Neural cell (in vitro differentiated cells): Measurements from ENCODE around the gene MUC6. TPM values are rescaled to one million over a fixed set of nuclear protein-coding genes. Genes with fewer than 3 reads are reported as not detected.

Experiments
- H2AFZ ChIP-seq: fragments of 200-600, 300-800 bp; sonication (generic), shearing (Covaris generic); 2 replicates; pipeline ENCODE4 v1.6.0; 2014; ENCODE audit warnings: low read depth, mild to moderate bottlenecking, antibody characterized with exemption, low read length, moderate library complexity
- H3F3A ChIP-seq: fragments of 200-600 bp; shearing (Covaris generic); 2 replicates; pipeline ENCODE4 v1.6.1; 2016; ENCODE audit warnings: mild to moderate bottlenecking, moderate library complexity, mixed read lengths, antibody characterized with exemption, low read length; ENCODE audit not compliant: insufficient read depth, poor library complexity, severe bottlenecking
- H3K27ac ChIP-seq: fragments of 200-600, 300-800 bp; sonication (generic), shearing (Covaris generic); 2 replicates; pipeline ENCODE4 v1.5.1; 2014; ENCODE audit warnings: mild to moderate bottlenecking, low read length, moderate library complexity
- H3K27me3 ChIP-seq: fragments of 300-800, 200-600 bp; sonication (generic), shearing (Covaris generic); 2 replicates; pipeline ENCODE4 v1.6.0; 2014; ENCODE audit warnings: mild to moderate bottlenecking, low read depth, low read length, moderate library complexity; ENCODE audit not compliant: insufficient read depth
- H3K36me3 ChIP-seq: fragments of 300-800, 200-600 bp; sonication (generic), shearing (Covaris generic); 2 replicates; pipeline ENCODE4 v1.5.1; 2014; ENCODE audit warnings: mild to moderate bottlenecking, antibody characterized with exemption, low read length, moderate library complexity; ENCODE audit not compliant: insufficient read depth
- H3K4me2 ChIP-seq: fragments of 300-800, 200-600 bp; sonication (generic), shearing (Covaris generic); 2 replicates; pipeline ENCODE4 v1.6.0; 2014; ENCODE audit warnings: mild to moderate bottlenecking, low read length
- H3K4me3 ChIP-seq: fragments of 300-800, 200-600 bp; sonication (generic), shearing (Covaris generic); 2 replicates; pipeline ENCODE4 v1.5.1; 2014; ENCODE audit warnings: mild to moderate bottlenecking, low read length, moderate library complexity
- H3K79me2 ChIP-seq: fragments of 200-600 bp; shearing (Covaris generic); replicated peaks from 2 replicates; pipeline ENCODE4 v1.6.0; 2014; ENCODE audit warnings: mild to moderate bottlenecking, low read length, moderate library complexity; ENCODE audit not compliant: insufficient read depth
- H3K9ac ChIP-seq: fragments of 300-800, 200-600 bp; sonication (generic), shearing (Covaris generic); 2 replicates; pipeline ENCODE4 v1.6.1; 2016; ENCODE audit warnings: mild to moderate bottlenecking, low read length, mixed read lengths
- H3K9me2 ChIP-seq: fragments of 200-600 bp; shearing (Covaris generic); 2 replicates; pipeline ENCODE4 v1.6.1; 2016; ENCODE audit warnings: mild to moderate bottlenecking, low read length, mixed read lengths; ENCODE audit not compliant: insufficient read depth
- H3K9me3 ChIP-seq: fragments of 200-600, 300-800 bp; sonication (generic), shearing (Covaris generic); 2 replicates; pipeline ENCODE4 v1.6.1; 2016; ENCODE audit warnings: mild to moderate bottlenecking, mixed run types, low read length, moderate library complexity, mixed read lengths
- H4K20me1 ChIP-seq: fragments of 200-600 bp; shearing (Covaris generic); 2 replicates; pipeline ENCODE4 v1.6.1; 2016; ENCODE audit warnings: mild to moderate bottlenecking, mixed run types; ENCODE audit not compliant: insufficient read depth
- CTCF ChIP-seq: fragments of 450-650 bp; IDR thresholded peaks from 2 replicates; pipeline ENCODE4 v1.5.1; 2014; ENCODE audit warnings: antibody characterized with exemption, mild to moderate bottlenecking, moderate library complexity; ENCODE audit not compliant: poor library complexity, severe bottlenecking
- EP300 ChIP-seq: fragments of 450-650 bp; conservative IDR thresholded peaks from 2 replicates; pipeline ENCODE4 v1.6.1; 2014; ENCODE audit warnings: antibody characterized with exemption, mild to moderate bottlenecking, moderate library complexity; ENCODE audit not compliant: poor library complexity, severe bottlenecking
- EZH2 ChIP-seq: fragments of 200-600, 300-800 bp; shearing (Covaris generic), sonication (generic); IDR thresholded peaks from 2 replicates; pipeline ENCODE4 v1.6.1; 2014; ENCODE audit warnings: antibody characterized with exemption, low read length, borderline replicate concordance, mild to moderate bottlenecking; ENCODE audit not compliant: insufficient read depth, poor library complexity, severe bottlenecking
- MXI1 ChIP-seq: fragments of 450-650 bp; conservative IDR thresholded peaks from 2 replicates; pipeline ENCODE4 v1.6.1; 2014; ENCODE audit warnings: antibody characterized with exemption, mild to moderate bottlenecking; ENCODE audit not compliant: poor library complexity, severe bottlenecking
- POLR2AphosphoS5 ChIP-seq: IDR thresholded peaks from 2 replicates; pipeline ENCODE4 v1.6.1; 2012
- RAD21 ChIP-seq: fragments of 450-650 bp; conservative IDR thresholded peaks from 2 replicates; pipeline ENCODE4 v1.6.1; 2014; ENCODE audit warnings: antibody characterized with exemption, mild to moderate bottlenecking, moderate library complexity
- REST ChIP-seq: IDR thresholded peaks from 2 replicates; pipeline ENCODE4 v1.6.1; 2012; ENCODE audit warnings: borderline replicate concordance
- SMC3 ChIP-seq: fragments of 450-650 bp; conservative IDR thresholded peaks from 2 replicates; pipeline ENCODE4 v1.6.1; 2014; ENCODE audit warnings: antibody characterized with exemption, mild to moderate bottlenecking, moderate library complexity; ENCODE audit not compliant: poor library complexity
- TAF1 ChIP-seq: IDR thresholded peaks from 2 replicates; pipeline ENCODE4 v1.6.1; 2012; ENCODE audit warnings: low read depth
- polyA plus RNA-seq: library from polyadenylated mRNA; depleted of rRNA; stranded (reverse); fragments of >200 nt; gene quantifications from 2 replicates; pipeline ENCODE4 v1.2.3, GENCODE V29; 2014

MUC6 gene
- polyA plus RNA-seq, 1 donor from 2014 or later: not detected

GRCh38 chr11:984546-984945, 52.0 kb downstream of the MUC6 start:
- TF ChIP-seq REST (no peak), EP300 (no peak), RAD21 (no peak), MXI1 (no peak), SMC3 (no peak), TAF1 (no peak), POLR2AphosphoS5 (no peak), EZH2 (no peak), CTCF (no peak)
- H3K79me2 ChIP-seq: no peaks in the 10 kb centered on the region
- H3K9me2 ChIP-seq: no peaks in the 10 kb centered on the region
- H3K4me2 ChIP-seq: no peak overlapping the region
- H3K27ac ChIP-seq: no peak overlapping the region
- no peaks in the 10 kb centered on the region for H4K20me1 ChIP-seq
- H3K9ac ChIP-seq: no peak overlapping the region
- H2AFZ ChIP-seq: no peak overlapping the region
- no peak overlapping the region for H3K4me3 ChIP-seq
- no peaks in the 10 kb centered on the region for H3K36me3 ChIP-seq
- no peaks in the 10 kb centered on the region for H3K9me3 ChIP-seq
- H3F3A ChIP-seq: no peaks in the 10 kb centered on the region
- no peaks in the 10 kb centered on the region for H3K27me3 ChIP-seq

GRCh38 chr11:981764-982163, 54.8 kb downstream of the MUC6 start:
- Histone ChIP-seq H4K20me1 (no peaks in the 10 kb centered on the region), H3F3A (no peaks in the 10 kb centered on the region), H3K9me3 (no peaks in the 10 kb centered on the region), H3K27me3 (no peaks in the 10 kb centered on the region), H3K36me3 (no peaks in the 10 kb centered on the region), H3K9ac (no peak overlapping the region), H3K4me3 (no peak overlapping the region), H3K27ac (no peak overlapping the region), H2AFZ (no peak overlapping the region), H3K79me2 (no peaks in the 10 kb centered on the region), H3K4me2 (no peak overlapping the region), H3K9me2 (no peaks in the 10 kb centered on the region)
- TF ChIP-seq POLR2AphosphoS5 (no peak), CTCF (no peak), MXI1 (no peak), TAF1 (no peak), REST (no peak), RAD21 (no peak), SMC3 (no peak), EP300 (no peak), EZH2 (no peak)
